ENCODE results near the gene ZNF865.
"Not testable (repeated sequence)": the region's sequence is repeated elsewhere in the genome, so short reads cannot be mapped to it uniquely, and the experiment has no call there.

DNA sequence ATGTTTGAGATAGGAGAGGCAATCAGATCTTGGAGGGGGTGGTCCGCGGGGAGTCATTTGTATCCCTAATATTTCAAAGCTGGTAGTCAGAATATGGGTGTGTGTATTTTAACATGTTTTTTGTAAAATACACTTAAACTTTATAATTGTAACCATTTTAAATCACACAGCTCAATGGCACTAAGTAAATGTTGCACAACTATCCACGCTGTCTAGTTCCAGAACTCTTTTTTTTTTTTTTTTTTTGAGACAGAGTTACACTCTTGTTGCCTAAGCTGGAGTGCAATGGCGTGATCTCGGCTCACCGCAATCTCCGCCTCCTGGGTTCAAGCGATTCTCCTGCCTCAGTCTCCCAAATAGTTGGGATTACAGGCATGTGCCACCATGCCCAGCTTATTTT lies 21.6 kb upstream of the ZNF865 start:
- TF ChIP-seq CTCF (IDR thresholded peaks at IDR 0.05; ENCODE audit: borderline replicate concordance, extremely low read depth, low read length, poor library complexity, severe bottlenecking); EZH2 (IDR thresholded peaks at IDR 0.05; ENCODE audit: borderline replicate concordance, low read depth, low read length, severe bottlenecking): not testable (repeated sequence)
